ENCODE data around the gene DHRS11. TPM values are rescaled to one million over a fixed set of nuclear protein-coding genes. Genes with fewer than 3 reads are reported as not detected.

Gene DHRS11
- total and polyA plus RNA-seq, 11 donors, result 11.0 to 22.2 (median 13.5) TPM

DNA sequence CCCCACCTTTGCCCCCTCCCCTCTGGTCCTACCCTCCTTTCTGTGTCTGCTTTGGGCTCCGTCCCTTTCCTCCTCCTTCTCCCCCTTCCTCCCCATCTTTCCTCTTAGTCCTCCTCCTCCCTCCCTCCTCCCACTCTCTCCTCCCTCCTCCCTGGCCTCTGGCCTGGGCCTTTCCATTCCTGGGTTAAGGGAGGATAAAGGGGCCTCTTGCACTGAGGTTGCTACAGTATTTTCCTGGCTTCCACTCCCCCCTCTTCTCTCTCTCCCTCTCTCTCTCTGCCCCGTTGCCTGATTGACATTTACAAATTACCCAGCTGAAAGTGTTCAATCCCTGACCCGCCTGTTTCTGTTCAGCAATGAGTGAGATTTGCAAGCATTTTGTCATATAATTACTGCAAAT lies 53.7 kb downstream of the DHRS11 start:
- 48 to 56% (median 53%) methylated on average over 3 of the region's 3 CpGs for WGBS, 4 donors
- ATAC-seq (no peak), DNase-seq (no peak)
- no peak for TF ChIP-seq POLR2A (IDR thresholded peaks at IDR 0.05)
- no peak for TF ChIP-seq CTCF (IDR thresholded peaks at IDR 0.05)
- H3K4me3 ChIP-seq, result no peak overlapping the region
- no peaks in the 10 kb centered on the region for H3K9me3 ChIP-seq
- H3K27me3 ChIP-seq, result peaks cover 19 to 89% (median 62%) of the 10 kb centered on the region in 9 donors
- no peaks in the 10 kb centered on the region for H3K36me3 ChIP-seq
- H3K27ac ChIP-seq, result no peak overlapping the region
- peaks cover 0 to 17% (median 9%) of the 10 kb centered on the region in 12 donors for H3K4me1 ChIP-seq
- intact Hi-C loops (cut with DNase I), result no loop called here

- H3K4me1 ChIP-seq, result peaks cover 0 to 2% (median 0%) of the 10 kb centered on the region in 12 donors
- intact Hi-C loops (cut with DNase I), result no loop called here
- no peaks in the 10 kb centered on the region for H3K9me3 ChIP-seq
- WGBS, 4 donors, result 21 to 25% (median 23%) methylated on average over 4 of the region's 4 CpGs
- H3K4me3 ChIP-seq, result no peak overlapping the region
- no peaks in the 10 kb centered on the region for H3K36me3 ChIP-seq
- no peak for TF ChIP-seq CTCF (IDR thresholded peaks at IDR 0.05)
- no peak for ATAC-seq
- H3K27me3 ChIP-seq, result peaks cover 6 to 86% (median 43%) of the 10 kb centered on the region in 9 donors
- no peak for DNase-seq
- H3K27ac ChIP-seq, result no peak overlapping the region
Observed at GRCh38 chr17:36647636-36648035, 56.0 kb downstream of the DHRS11 start.

GRCh38 chr17:36650096-36650775 lies 58.6 kb downstream of the DHRS11 start:
- no peaks in the 10 kb centered on the region for H3K9me3 ChIP-seq
- no peaks in the 10 kb centered on the region for H3K4me1 ChIP-seq
- ATAC-seq (no peak), DNase-seq (no peak)
- H3K36me3 ChIP-seq, result no peaks in the 10 kb centered on the region
- H3K27ac ChIP-seq, result no peak overlapping the region
- intact Hi-C loops (cut with DNase I), result no loop called here
- no peak overlapping the region for H3K4me3 ChIP-seq
- WGBS, 4 donors, result 31 to 43% (median 35%) methylated on average over 9 of the region's 9 CpGs
- H3K27me3 ChIP-seq, result peaks cover 11 to 82% (median 32%) of the 10 kb centered on the region in 9 donors
- TF ChIP-seq POLR2A (IDR thresholded peaks at IDR 0.05), result no peak
- no peak for TF ChIP-seq CTCF (IDR thresholded peaks at IDR 0.05)

Other genes starting within 250 kb of the DHRS11 start
- gene TBC1D3H, start 203.4 kb upstream of the DHRS11 start, total RNA-seq, result 1 to 10 TPM in 1 of 9 donors, not detected in 8; 1.1 TPM
- gene TBC1D3H, start 203.4 kb upstream of the DHRS11 start, polyA plus RNA-seq, result not detected
- gene ZNHIT3, start 105.2 kb upstream of the DHRS11 start, total RNA-seq, result 10 to 100 TPM; 14.8 to 28.5 (median 23.1) TPM
- 10 to 100 TPM; 22.7 to 41.2 TPM for gene ZNHIT3, start 105.2 kb upstream of the DHRS11 start, polyA plus RNA-seq
- gene MYO19, start 57.0 kb upstream of the DHRS11 start, total RNA-seq, result 10 to 100 TPM in 6 of 9 donors, 1 to 10 TPM in 3; 5.8 to 32.7 (median 11.6) TPM
- gene MYO19, start 57.0 kb upstream of the DHRS11 start, polyA plus RNA-seq, result 10 to 100 TPM; 14.0 to 21.1 TPM
- 1 to 10 TPM; 2.1 to 7.9 (median 5.7) TPM for gene PIGW, start 56.9 kb upstream of the DHRS11 start, total RNA-seq
- 1 to 10 TPM; 2.7 to 8.9 TPM for gene PIGW, start 56.9 kb upstream of the DHRS11 start, polyA plus RNA-seq
- gene GGNBP2, start 47.0 kb upstream of the DHRS11 start, total RNA-seq, result 10 to 100 TPM; 27.4 to 62.9 (median 40.8) TPM
- gene GGNBP2, start 47.0 kb upstream of the DHRS11 start, polyA plus RNA-seq, result 10 to 100 TPM; 32.0 to 34.3 TPM
- gene MRM1, start 9.7 kb downstream of the DHRS11 start, total RNA-seq, result 10 to 100 TPM in 1 of 9 donors, 1 to 10 TPM in 8; 4.0 to 12.4 (median 7.2) TPM
- gene MRM1, start 9.7 kb downstream of the DHRS11 start, polyA plus RNA-seq, result 10 to 100 TPM in 1 of 2 donors, 1 to 10 TPM in 1; 7.7 to 12.6 TPM

All from heart left ventricle (tissue), 16 donors.